Upper lobe of left lung (tissue), 4 donors: ENCODE measurements around the gene OR51Q1.

Source experiments
- POLR2AphosphoS5 ChIP-seq, 2 donors: sonication (generic); formaldehyde crosslinking; IDR thresholded peaks; one replicate each; pipeline ENCODE4 v1.5.1; 2017; ENCODE audit warnings: antibody characterized with exemption in 2 of 2
- TF ChIP-seq, protein P1 (sequence below), 6 experiments: fragments of 450-650 bp in 4 of 6; fragments of 200-600 bp in 2 of 6; sonication (generic) in 2 of 6; IDR thresholded peaks; one replicate each; pipeline ENCODE4 v1.5.1; 2016 to 2019; ENCODE audit warnings: antibody characterized with exemption in 6 of 6

DNA sequence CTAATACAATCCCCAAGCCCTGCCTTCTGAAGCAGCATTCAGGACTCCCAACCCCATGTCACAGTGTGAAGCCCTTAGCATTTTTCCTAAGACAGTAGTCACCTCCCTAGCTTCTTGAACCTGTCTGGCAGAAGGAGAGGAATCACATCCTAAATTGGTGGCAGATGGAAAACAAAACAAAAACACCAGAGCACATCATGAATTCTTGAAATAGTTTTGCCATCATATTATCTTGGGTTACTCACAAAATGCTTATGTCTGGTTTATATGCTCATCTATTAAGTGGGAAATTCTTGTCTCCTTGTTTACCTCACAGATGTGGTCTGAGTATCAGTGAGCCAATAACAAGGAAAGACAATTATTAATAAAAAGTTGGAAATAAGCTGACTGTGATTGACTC is 23.0 kb upstream of the OR51Q1 start:
- TF ChIP-seq, protein P1, sequence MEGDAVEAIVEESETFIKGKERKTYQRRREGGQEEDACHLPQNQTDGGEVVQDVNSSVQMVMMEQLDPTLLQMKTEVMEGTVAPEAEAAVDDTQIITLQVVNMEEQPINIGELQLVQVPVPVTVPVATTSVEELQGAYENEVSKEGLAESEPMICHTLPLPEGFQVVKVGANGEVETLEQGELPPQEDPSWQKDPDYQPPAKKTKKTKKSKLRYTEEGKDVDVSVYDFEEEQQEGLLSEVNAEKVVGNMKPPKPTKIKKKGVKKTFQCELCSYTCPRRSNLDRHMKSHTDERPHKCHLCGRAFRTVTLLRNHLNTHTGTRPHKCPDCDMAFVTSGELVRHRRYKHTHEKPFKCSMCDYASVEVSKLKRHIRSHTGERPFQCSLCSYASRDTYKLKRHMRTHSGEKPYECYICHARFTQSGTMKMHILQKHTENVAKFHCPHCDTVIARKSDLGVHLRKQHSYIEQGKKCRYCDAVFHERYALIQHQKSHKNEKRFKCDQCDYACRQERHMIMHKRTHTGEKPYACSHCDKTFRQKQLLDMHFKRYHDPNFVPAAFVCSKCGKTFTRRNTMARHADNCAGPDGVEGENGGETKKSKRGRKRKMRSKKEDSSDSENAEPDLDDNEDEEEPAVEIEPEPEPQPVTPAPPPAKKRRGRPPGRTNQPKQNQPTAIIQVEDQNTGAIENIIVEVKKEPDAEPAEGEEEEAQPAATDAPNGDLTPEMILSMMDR (IDR thresholded peaks at IDR 0.05) = no peak
- TF ChIP-seq POLR2AphosphoS5 (IDR thresholded peaks at IDR 0.05) = no peak
